GM18519 (cell line): ENCODE results near the gene DNLZ.

Experiments
- ATAC-seq: cut with Tn5 transposase; IDR thresholded peaks from one replicate; pipeline ENCODE4 v1.9.1; 2021; ENCODE audit warnings: mild to moderate bottlenecking, moderate library complexity; ENCODE audit not compliant: unreplicated experiment, low FRiP score

DNLZ gene

DNA sequence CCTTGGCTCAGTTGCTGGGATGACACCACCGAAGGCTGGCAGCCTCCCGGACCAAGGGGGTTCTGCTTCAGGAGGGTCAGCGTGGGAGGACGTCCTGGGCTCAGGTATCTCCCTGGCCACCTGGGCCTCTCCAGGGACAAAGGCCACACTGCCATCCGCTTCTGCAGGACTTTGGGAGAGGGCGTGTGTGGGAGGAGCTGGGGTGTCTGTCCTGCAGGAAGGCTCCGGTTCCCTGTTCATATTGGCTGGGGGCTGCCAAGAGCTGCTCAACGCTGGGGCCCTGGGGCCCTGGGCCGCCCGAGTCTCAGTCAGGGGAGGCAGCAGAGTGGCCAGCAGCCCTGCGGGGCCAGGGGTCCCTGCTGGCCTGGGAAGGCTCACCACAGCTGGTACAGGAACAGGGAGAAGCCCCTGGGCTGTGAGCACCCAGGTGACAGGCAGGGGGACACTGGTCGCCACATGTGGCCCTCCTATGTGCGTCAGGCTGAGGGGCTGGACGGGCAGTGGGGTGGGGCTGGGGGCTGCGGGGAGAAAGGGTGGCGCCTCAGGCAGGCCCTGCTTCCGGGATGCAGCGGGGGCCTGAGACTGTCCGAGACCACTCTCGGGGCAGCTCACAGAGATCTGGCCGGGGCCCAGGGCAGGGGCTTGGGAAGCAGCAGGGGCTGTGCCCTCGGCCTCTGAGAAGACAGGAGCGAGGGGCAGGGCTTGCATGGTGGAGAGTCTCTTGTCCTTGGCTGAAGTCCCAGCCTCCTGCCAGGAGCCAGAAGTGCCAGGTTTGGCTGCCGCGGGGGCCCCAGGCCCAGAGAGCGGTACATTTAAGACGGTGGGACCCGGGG lies 14.8 kb upstream of the DNLZ start:
- no peak for ATAC-seq

GRCh38 chr9:136377341-136378169 lies 14.0 kb upstream of the DNLZ start:
- no peak for ATAC-seq

- no peak for ATAC-seq
Measured at GRCh38 chr9:136376457-136376856, 12.9 kb upstream of the DNLZ start.

GRCh38 chr9:136375096-136375495 lies 11.6 kb upstream of the DNLZ start:
- ATAC-seq, result no peak

GRCh38 chr9:136374183-136374575 lies 10.6 kb upstream of the DNLZ start:
- no peak for ATAC-seq

DNA sequence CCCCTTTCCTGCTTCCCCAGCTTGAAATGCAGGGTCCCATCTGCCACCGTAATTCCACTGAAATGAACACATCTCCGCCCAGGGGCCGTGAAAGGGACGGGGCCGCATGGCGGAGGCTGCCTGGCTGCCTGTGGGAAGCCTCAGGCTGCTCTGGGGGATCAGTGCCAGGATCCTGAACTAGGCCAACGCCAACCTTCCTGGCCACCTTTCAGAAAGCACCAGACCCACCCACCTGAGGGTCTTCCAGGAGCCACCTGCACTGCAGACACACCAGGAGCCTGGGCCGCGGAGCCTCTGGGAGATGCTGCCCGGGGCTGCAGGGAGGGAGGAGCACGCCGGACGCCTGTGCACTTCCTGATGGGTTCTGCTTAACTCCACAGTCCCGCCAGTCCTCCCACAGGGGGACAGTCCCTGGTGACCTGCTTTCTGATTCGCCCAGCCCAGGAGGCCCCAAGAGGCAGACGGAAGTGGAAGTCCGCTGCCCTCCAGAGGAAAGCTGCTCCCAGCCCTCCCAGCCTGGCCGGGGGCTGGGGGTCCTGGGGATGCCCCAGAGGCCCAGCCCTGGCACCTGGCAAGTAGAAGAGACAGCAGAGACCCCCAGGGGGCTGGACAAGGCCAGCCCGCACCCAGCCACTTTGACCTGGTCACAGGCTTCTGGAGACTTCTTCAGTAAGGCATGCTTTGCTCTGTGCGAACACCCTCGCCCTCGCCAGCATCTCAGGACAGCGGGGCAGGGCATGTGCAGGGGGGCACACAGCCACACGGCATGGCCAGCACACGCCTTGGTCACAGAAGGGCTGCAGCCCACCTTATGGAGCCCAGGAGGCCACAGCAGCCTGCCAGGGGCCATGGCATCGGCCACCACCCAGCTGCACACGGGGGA lies 10.0 kb upstream of the DNLZ start, which contains the start of gene CARD9:
Gene CARD9, minus strand, starts transcription at position 370 of the 883 bp plus-strand sequence. CDS start 1,591 bp downstream, outside the sequence.
- ATAC-seq, result no peak

GRCh38 chr9:136372561-136373299 lies 9.2 kb upstream of the DNLZ start:
- ATAC-seq, result no peak

- ATAC-seq, result no peak
Measured at GRCh38 chr9:136372006-136372405, 8.5 kb upstream of the DNLZ start.

DNA sequence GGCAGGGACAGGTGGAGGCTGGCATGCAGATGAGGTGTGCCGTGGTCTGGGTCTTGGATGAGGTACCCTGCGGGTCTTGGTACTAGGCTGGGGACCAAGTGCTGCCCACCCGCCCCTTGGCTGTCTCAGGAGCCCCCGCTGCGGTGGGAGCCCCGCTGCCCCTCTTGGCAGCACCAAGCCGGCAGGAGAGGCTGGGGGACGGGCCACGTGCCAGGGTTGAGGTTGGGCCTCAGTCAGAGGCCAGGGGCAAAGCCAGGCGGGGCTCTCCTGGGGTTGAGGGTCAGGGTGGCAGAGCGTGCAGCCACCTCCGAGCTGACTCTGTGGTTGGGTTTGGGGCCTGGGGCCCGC lies 8.0 kb upstream of the DNLZ start:
- ATAC-seq, result no peak

DNA sequence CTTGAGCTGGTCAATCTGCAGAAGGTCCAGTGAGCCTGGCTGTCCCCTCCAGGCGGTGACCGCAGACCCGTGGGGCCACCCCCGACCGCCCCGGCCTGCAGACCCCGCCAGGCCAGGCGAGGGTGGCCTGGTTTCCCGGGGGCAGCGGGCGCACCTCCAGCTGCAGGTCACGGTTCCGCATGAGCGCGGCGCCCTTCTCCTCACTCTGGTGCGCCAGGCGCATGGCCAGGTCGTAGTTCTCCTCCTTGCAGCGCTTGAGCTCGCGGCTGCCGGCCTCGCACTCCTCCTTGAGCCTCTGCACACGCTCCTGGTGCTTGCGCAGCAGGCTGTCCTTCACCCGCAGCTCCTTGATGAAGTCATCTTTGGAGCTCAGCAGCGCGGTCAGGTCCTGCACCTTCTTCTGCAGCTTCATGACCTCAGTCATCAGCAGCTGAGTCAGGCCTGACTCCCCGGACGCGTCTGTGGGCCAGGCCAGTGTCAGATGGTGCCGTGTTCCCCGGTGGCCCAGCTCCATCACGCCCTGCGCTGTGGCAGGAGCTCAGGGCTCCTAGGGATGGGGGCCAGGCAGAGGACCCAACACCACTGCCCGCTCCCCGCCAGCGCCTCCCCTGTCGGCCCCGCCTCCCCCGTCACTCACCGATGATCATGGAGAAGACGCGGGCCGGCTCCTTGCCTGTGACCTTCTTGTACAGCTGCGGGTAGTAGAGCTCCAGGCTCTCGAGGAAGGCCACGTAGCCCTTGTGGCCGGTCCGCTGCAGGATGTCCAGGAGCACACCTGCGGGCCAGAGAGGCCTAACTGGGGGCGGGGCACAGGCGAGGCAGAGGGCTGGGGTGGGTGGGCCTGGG lies 7.4 kb upstream of the DNLZ start:
- no peak for ATAC-seq

- no peak for ATAC-seq
Measured at GRCh38 chr9:136370037-136370436, 6.5 kb upstream of the DNLZ start.

DNA sequence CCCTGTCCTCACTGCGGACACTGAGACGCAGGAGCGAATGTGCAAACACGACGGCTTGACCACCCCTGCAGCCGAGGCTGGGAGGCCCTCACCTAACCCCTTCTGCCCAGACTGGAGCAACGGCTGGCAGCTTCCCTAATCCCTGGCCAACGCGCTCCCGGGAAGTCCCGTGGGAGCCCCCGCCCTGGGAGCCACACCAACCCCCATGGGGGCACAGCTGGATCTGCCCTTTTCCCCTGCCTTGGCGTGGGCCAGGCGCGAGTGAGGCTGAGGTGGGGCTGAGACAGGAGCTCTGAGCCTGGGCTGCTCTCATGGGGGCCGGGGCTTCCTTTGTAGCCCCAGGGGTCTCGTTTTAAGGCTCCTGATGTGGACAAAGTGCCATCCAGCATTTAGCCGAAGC lies 4.6 kb upstream of the DNLZ start:
- no peak for ATAC-seq

DNA sequence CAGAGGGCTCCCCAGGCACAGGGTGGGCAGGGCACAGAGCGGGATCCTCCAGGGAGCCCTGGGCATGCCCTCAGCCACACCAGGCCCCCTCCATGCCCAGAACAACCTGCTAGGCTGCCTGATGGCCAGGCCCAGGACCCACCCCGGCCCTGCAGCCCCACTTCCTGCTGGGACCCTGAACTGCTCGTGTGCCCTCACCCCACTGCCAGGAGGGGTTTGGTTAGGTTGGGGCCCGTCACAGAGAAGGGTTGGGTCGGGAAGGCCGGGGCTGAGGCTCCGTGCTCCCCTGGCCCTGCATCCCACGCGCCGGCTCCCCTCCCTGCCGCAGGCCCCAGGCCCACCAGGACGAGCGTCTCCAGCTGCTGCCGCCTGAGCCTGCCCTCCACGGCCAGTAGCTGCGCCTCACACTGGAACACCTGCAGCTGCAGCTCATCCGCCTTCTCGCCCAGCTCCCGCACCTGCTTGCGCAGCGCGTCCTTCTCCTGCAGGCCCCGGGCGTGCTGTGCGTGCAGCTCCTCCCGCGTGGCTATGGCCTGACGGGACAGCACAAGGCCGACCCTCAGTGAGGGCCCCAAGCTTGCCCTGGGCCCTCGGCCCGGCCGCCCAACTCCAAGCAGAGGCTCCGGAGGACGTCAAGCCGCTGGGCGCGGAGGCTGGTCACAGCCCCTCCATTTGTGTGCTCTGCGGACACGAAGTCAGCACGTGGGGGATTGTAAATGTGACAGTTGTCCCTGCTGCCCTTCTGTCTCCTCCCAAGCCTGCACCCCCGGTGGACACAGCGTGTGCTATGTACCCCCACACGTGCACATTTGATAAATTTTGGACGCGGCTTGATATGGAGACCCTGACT lies 4.0 kb upstream of the DNLZ start:
- no peak for ATAC-seq

DNA sequence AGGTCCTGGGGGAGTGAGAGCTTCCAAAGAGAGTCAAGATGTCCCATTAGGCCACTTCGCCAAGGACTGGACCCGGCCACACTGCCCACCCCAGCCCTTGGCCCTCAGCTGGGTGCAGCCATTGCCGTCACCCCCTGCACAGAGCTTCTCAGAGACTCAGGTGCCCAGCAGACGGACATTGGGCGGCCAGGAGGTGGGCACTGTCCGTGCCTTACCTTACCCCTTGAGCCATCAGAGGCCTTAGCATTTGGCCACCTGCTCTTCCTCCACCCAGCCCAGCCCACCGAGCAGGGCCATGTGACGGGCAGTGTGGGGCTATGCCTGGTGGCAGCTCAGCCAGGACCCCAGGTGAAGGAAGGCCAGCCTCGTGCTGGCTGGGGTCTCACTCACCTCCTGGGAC lies 3.3 kb upstream of the DNLZ start:
- ATAC-seq, result no peak

DNA sequence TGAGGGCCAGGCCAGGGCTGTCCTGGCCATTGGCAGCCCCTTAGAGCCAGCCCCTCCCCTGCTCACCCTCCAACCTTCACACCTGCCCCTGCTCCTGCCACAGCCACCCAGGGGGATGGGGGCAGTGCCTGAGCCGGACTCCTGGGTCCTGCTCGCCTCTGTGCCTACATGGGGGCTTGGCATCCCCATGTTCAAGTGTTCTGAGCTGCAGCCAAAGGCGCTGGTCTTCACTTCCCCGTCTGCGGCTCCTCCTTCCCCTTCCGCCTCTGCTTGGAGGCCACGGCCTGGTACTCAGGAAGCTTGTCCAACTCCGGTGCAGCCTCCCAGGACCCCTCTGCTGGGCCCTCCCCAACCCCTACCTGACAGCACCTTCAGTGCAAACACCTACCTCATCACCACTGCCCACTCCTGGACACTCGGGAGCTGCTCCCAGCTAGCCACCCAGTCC lies 2.3 kb upstream of the DNLZ start:
- ATAC-seq, result no peak

GRCh38 chr9:136364942-136365774 lies 1.6 kb upstream of the DNLZ start:
- no peak for ATAC-seq
